ENCODE results near the gene ARL3.
A peak's percentile ranks its signal among the peaks of the same experiment; 100 is the strongest.

The ARL3 gene

GRCh38 chr10:102752266-102752930, 38.2 kb upstream of the ARL3 start:
- Histone ChIP-seq H3K4me2 (ENCODE audit: insufficient read depth, low read length) (no peak overlapping the region), H4K20me1 (ENCODE audit: insufficient read depth, low read length) (peaks cover 12% of the 10 kb centered on the region; the same call in 1 of the 2 replicates), H3K9ac (ENCODE audit: low read depth, low read length) (no peak overlapping the region), H3K27ac (ENCODE audit: low read length) (no peak overlapping the region), H3K36me3 (ENCODE audit: insufficient read depth, low read length) (no peaks in the 10 kb centered on the region), H3K9me3 (ENCODE audit: insufficient read depth, low read length, severe bottlenecking) (no peaks in the 10 kb centered on the region), H2AFZ (ENCODE audit: low read depth, low read length) (no peak overlapping the region), H3K4me1 (ENCODE audit: insufficient read depth, low read length) (peaks cover 6% of the 10 kb centered on the region), H3K4me3 (ENCODE audit: low read depth in 1 of 2, low read length in 2 of 2) (no peak overlapping the region), H3K79me2 (ENCODE audit: insufficient read depth, low read length) (peaks cover 81% of the 10 kb centered on the region), H3K27me3 (ENCODE audit: insufficient read depth, low read length, poor library complexity) (no peaks in the 10 kb centered on the region)
- DNase-seq = no peak
- no peak for ATAC-seq (ENCODE audit: insufficient read depth, low read depth)
- no peak for TF ChIP-seq CTCF (IDR thresholded peaks at IDR 0.05; ENCODE audit: borderline replicate concordance, extremely low read depth, low read length, poor library complexity, severe bottlenecking)
- TF ChIP-seq EZH2 (IDR thresholded peaks at IDR 0.05; ENCODE audit: borderline replicate concordance, low read depth, low read length, severe bottlenecking) = no peak

- Histone ChIP-seq H3K9ac (ENCODE audit: low read depth, low read length) (peak overlapping the region; percentile 69), H3K4me1 (ENCODE audit: insufficient read depth, low read length) (peaks cover 28% of the 10 kb centered on the region), H3K4me2 (ENCODE audit: insufficient read depth, low read length) (peak overlapping the region; percentile 88), H2AFZ (ENCODE audit: low read depth, low read length) (no peak overlapping the region), H3K4me3 (ENCODE audit: low read depth in 1 of 2, low read length in 2 of 2) (peak overlapping the region; percentile 49 to 87; a peak in 3 of 4 replicates), H3K27ac (ENCODE audit: low read length) (peak overlapping the region; percentile 81), H3K36me3 (ENCODE audit: insufficient read depth, low read length) (no peaks in the 10 kb centered on the region), H4K20me1 (ENCODE audit: insufficient read depth, low read length) (peaks cover 8% of the 10 kb centered on the region; the same call in 1 of the 2 replicates), H3K27me3 (ENCODE audit: insufficient read depth, low read length, poor library complexity) (no peaks in the 10 kb centered on the region), H3K79me2 (ENCODE audit: insufficient read depth, low read length) (peaks cover 53% of the 10 kb centered on the region), H3K9me3 (ENCODE audit: insufficient read depth, low read length, severe bottlenecking) (no peaks in the 10 kb centered on the region)
- no peak for DNase-seq
- ATAC-seq (ENCODE audit: insufficient read depth, low read depth) = no peak
- TF ChIP-seq CTCF (IDR thresholded peaks at IDR 0.05; ENCODE audit: borderline replicate concordance, extremely low read depth, low read length, poor library complexity, severe bottlenecking) (no peak), EZH2 (IDR thresholded peaks at IDR 0.05; ENCODE audit: borderline replicate concordance, low read depth, low read length, severe bottlenecking) (no peak)
Observed at GRCh38 chr10:102745157-102745556, 31.0 kb upstream of the ARL3 start.

- no peak for TF ChIP-seq EZH2 (IDR thresholded peaks at IDR 0.05; ENCODE audit: borderline replicate concordance, low read depth, low read length, severe bottlenecking)
- no peak for TF ChIP-seq CTCF (IDR thresholded peaks at IDR 0.05; ENCODE audit: borderline replicate concordance, extremely low read depth, low read length, poor library complexity, severe bottlenecking)
- Histone ChIP-seq H3K27ac (ENCODE audit: low read length) (peak overlapping the region; percentile 81), H3K79me2 (ENCODE audit: insufficient read depth, low read length) (peaks cover 49% of the 10 kb centered on the region), H3K4me2 (ENCODE audit: insufficient read depth, low read length) (peak overlapping the region; percentile 88), H3K4me3 (ENCODE audit: low read depth in 1 of 2, low read length in 2 of 2) (peak overlapping the region; percentile 49 to 87; a peak in 3 of 4 replicates), H3K36me3 (ENCODE audit: insufficient read depth, low read length) (no peaks in the 10 kb centered on the region), H3K4me1 (ENCODE audit: insufficient read depth, low read length) (peaks cover 28% of the 10 kb centered on the region), H2AFZ (ENCODE audit: low read depth, low read length) (peak overlapping the region; percentile 57; the same call in 1 of the 2 replicates), H3K9me3 (ENCODE audit: insufficient read depth, low read length, severe bottlenecking) (no peaks in the 10 kb centered on the region), H4K20me1 (ENCODE audit: insufficient read depth, low read length) (peaks cover 8% of the 10 kb centered on the region; the same call in 1 of the 2 replicates), H3K9ac (ENCODE audit: low read depth, low read length) (peak overlapping the region; percentile 69), H3K27me3 (ENCODE audit: insufficient read depth, low read length, poor library complexity) (no peaks in the 10 kb centered on the region)
- ATAC-seq (ENCODE audit: insufficient read depth, low read depth) = peak; percentile 31
- peak; percentile 37 for DNase-seq
Observed at GRCh38 chr10:102744374-102745051, 30.3 kb upstream of the ARL3 start.

All from DND-41 (cell line).